ENCODE measurements around the gene MPPED1. TPM values are rescaled to one million over a fixed set of nuclear protein-coding genes. Genes with fewer than 3 reads are reported as not detected.

Gene MPPED1
- total RNA-seq, 1 donor from 2014 or later = not detected

- DNase-seq = no peak
- intact Hi-C loops (cut with DNase I) = loop anchor here (10.0 kb wide), 2 partner anchors 405 to 485 kb away; no protein-coding TSS in a partner anchor
- ATAC-seq (ENCODE audit: poor library complexity) = no peak
These were observed 21.6 kb upstream of the MPPED1 start for GRCh38 chr22:43390166-43390565.

GRCh38 chr22:43390872-43391271, 20.9 kb upstream of the MPPED1 start:
- no peak for ATAC-seq (ENCODE audit: poor library complexity)
- intact Hi-C loops (cut with DNase I) = loop anchor here (10.0 kb wide), 2 partner anchors 404 to 484 kb away; no protein-coding TSS in a partner anchor
- DNase-seq = no peak

- DNase-seq = no peak
- no peak for ATAC-seq (ENCODE audit: poor library complexity)
- intact Hi-C loops (cut with DNase I) = loop anchor here (10.0 kb wide), 2 partner anchors 403 to 483 kb away; no protein-coding TSS in a partner anchor
These were observed 20.5 kb upstream of the MPPED1 start for GRCh38 chr22:43391306-43391705.

DNA sequence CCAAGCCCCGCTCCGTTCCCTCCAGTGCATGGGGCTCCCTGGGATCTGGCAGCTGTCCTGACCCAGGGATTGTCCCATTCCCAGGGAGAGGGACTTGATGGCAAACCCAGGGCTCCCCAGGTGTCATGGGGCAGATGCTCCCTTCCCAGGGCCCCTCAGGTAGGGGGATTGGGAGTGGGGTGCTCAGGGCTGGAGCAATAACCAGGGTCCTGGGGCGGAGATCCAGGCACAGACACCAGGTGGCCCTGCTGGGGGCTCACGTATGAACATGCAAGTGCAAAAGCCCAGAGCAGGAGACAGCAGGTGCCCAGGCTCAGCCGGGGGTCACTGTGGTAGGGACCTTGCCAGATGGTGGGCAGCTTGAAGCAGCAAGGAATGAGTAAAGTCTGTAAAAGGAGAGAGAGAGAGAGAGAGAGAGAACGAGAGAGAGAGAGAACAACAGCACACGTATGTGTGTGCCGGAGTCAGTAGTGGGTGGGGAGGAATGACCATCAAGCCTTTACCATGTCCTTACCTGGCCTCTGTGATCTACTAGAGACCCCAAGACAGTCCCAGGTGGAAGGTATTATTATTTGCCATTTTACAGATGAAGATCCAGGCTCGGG, 19.3 kb upstream of the MPPED1 start:
- intact Hi-C loops (cut with DNase I) = loop anchor here (10.0 kb wide), 2 partner anchors 402 to 482 kb away; no protein-coding TSS in a partner anchor
- ATAC-seq (ENCODE audit: poor library complexity) (no peak), DNase-seq (no peak)

- DNase-seq (no peak), ATAC-seq (ENCODE audit: poor library complexity) (no peak)
- intact Hi-C loops (cut with DNase I) = loop anchor here (10.0 kb wide), 2 partner anchors 402 to 482 kb away; no protein-coding TSS in a partner anchor
These were observed 18.5 kb upstream of the MPPED1 start for GRCh38 chr22:43393132-43393843.

DNA sequence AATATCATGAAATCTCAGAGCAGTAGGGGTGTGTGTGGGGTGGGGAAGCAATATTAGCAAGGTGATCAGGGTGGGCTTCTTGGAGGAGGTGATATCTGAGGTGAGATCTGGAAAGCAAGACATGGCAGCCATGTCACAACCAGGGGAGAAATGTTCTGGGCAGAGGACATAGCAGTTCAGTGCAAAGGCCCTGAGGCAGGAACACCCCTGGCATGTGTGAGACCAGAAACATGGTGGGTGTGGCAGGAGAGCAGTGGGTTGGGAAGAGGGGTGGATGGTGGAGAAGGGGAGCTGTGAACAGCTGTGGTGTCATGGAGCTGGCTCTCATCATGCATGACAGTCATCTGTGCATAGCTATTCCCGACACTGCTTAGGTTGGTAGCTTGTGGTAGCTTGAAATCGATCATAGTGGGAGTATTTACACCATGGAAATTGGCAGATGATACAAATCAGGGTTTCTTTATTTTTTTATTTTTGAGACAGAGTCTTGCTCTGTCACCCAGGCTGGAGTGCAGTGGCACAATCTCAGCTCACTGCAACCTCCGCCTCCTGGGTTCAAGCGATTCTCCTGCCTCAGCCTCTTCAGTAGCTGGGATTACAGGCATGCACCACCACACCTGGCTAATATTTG, 17.9 kb upstream of the MPPED1 start:
- ATAC-seq (ENCODE audit: poor library complexity) = no peak

GRCh38 chr22:43395086-43395695, 16.6 kb upstream of the MPPED1 start:
- intact Hi-C loops (cut with DNase I) = loop anchor here (10.0 kb wide), 2 partner anchors 400 to 480 kb away; no protein-coding TSS in a partner anchor

More for the DNA sequence above, 17.9 kb upstream of the MPPED1 start:
- DNase-seq = no peak
- intact Hi-C loops (cut with DNase I) = loop anchor here (10.0 kb wide), 2 partner anchors 401 to 481 kb away; no protein-coding TSS in a partner anchor

DNA sequence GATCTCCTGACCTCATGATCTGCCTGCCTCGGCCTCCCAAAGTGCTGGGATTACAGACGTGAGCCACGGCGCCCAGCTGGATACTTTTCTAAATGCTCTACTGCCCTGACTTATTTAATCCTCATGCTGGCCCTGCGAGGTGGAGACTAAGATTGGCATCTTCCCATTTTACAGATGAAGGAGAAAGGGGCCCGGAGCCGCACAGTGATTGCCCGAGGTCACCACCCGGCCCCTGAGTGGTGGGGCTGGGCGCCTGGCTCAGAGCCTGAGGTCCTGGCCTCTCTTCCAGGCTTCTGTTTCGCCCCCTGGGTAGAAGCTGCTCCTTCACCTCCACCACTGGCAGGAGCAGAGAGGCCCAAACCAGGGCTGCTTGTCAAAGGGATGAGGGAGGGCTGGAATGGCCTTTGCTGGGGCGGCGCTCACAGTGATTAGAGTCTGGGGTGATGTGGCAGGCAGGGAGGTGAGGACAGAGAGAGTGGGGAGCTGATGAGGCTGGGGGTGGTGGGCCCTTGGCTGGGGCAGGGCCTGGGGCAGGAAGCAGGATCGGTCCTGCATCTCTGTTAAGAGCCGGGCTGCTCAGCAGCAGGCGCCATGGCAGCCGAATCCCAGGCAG, 15.4 kb upstream of the MPPED1 start:
- ATAC-seq (ENCODE audit: poor library complexity) (no peak), DNase-seq (no peak)
- intact Hi-C loops (cut with DNase I) = loop anchor here (10.0 kb wide), 2 partner anchors 398 to 478 kb away; no protein-coding TSS in a partner anchor

More at GRCh38 chr22:43395086-43395695, 16.6 kb upstream of the MPPED1 start:
- ATAC-seq (ENCODE audit: poor library complexity) (no peak), DNase-seq (no peak)

GRCh38 chr22:43396934-43397457, 14.8 kb upstream of the MPPED1 start:
- intact Hi-C loops (cut with DNase I) = loop anchor here (10.0 kb wide), 2 partner anchors 398 to 478 kb away; no protein-coding TSS in a partner anchor
- DNase-seq (no peak), ATAC-seq (ENCODE audit: poor library complexity) (no peak)

- ATAC-seq (ENCODE audit: poor library complexity) (no peak), DNase-seq (peak; percentile 11)
- intact Hi-C loops (cut with DNase I) = loop anchor here (10.0 kb wide), 2 partner anchors 397 to 477 kb away; no protein-coding TSS in a partner anchor
These were observed 14.0 kb upstream of the MPPED1 start for GRCh38 chr22:43397766-43398165.

- no peak for DNase-seq
- intact Hi-C loops (cut with DNase I) = loop anchor here (10.0 kb wide), 2 partner anchors 397 to 477 kb away; no protein-coding TSS in a partner anchor
- ATAC-seq (ENCODE audit: poor library complexity) = no peak
These were observed 13.6 kb upstream of the MPPED1 start for GRCh38 chr22:43398246-43398645.

GRCh38 chr22:43398910-43399309, 12.9 kb upstream of the MPPED1 start:
- intact Hi-C loops (cut with DNase I) = loop anchor here (10.0 kb wide), 2 partner anchors 396 to 476 kb away; no protein-coding TSS in a partner anchor
- ATAC-seq (ENCODE audit: poor library complexity) (no peak), DNase-seq (no peak)

DNA sequence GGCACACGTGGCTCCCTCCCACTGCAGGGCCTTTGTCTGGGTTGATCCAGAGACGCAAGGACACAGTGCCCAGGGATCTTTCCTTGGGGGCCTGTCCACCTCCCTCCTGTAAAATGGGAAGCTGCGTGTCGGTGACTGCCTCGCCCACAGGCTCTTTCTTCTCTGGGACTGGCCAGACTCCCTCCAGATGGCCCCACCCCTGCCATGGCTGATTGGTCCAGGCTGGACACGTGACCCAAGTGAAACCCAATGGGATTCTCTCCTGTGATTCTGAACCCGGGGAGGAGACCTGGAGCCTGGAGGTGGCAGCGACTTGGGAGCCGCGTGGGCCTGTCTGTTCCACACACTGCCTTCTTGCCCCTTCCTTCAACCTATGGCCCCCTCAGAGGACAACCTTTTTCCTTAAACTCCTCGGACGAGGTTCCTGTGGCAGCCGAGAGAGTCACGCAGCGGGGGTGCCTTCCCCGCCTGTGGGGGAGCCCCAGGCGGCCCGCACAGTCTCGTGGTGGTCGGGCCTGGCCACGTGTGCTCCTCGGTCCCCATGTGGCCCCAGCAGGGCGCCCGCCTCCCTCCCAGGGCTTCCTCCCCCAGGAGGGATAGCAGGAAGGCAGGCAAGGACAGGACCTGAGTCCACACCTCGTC, 12.4 kb upstream of the MPPED1 start:
- DNase-seq (peak; percentile 36), ATAC-seq (ENCODE audit: poor library complexity) (no peak)
- intact Hi-C loops (cut with DNase I) = loop anchor here (10.0 kb wide), 2 partner anchors 395 to 475 kb away; no protein-coding TSS in a partner anchor

DNA sequence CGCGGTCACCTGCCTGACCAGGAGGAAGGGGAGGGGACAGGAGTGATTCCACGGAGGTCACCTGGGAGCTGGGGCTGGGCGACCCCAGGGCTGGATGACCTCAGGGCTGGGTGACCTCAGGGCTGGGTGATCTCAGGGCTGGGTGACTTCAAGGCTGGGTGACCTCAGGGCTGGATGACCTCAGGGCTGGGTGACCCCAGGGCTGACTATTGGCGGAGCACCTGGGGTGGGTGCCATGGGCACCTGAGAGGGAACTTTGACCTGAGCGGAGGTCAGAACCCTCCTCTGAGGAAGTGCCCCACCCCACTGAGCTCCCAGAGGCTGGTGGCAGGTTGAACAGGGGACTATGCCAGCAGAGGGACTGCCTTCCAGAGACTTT, 11.8 kb upstream of the MPPED1 start:
- intact Hi-C loops (cut with DNase I) = loop anchor here (10.0 kb wide), 2 partner anchors 395 to 475 kb away; no protein-coding TSS in a partner anchor
- peak; percentile 47 for ATAC-seq (ENCODE audit: poor library complexity)
- peak; percentile 28 for DNase-seq

DNA sequence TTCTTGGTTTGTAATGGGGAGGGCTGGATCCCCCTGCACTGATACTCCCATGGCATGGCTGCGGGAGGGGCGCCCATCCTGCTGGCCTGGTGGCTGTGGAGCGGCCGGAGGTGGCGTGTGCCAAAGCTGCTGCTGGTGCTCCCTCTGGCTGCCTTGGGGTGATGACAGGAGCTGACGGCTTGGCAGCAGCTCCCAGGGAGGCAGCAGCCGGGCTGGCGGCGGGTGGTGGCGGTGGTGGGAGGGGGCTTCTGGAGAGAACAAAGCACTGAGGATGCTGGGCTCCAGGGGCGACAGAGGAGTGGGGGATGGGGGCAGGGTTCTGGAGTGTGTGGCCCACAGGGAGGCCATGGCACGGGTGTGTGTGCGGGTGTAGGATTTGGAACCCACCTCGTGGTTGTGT, 11.4 kb upstream of the MPPED1 start:
- ATAC-seq (ENCODE audit: poor library complexity) = peak; percentile 92
- intact Hi-C loops (cut with DNase I) = no loop called here
- peak; percentile 71 for DNase-seq

DNA sequence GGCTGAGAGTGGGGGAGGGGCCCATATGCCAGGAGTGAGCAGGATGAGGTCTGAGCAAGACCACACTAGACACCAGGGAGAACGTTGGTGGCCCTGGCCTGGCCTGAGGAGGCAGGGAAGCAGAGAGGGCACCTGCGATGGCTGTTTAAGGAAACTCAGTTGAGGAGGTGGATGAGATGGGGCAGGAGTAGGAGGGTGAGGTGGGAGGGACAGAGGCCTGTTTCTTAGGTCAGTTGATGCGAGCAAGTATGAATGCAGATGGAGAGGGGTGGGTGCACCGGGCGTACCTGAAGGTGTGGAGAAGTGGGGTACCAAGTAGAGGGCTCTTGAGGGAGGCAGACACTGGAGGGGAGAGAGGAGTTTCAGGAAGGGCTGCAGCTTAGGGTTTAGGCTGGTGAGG, 10.6 kb upstream of the MPPED1 start:
- intact Hi-C loops (cut with DNase I) = no loop called here

GRCh38 chr22:43401661-43402060, 10.2 kb upstream of the MPPED1 start:
- ATAC-seq (ENCODE audit: poor library complexity) (no peak), DNase-seq (peak; percentile 2)
- intact Hi-C loops (cut with DNase I) = no loop called here

More for the DNA sequence above, 10.6 kb upstream of the MPPED1 start:
- DNase-seq (peak; percentile 24), ATAC-seq (ENCODE audit: poor library complexity) (no peak)
